Measurements from ENCODE around the gene ZNF226. TPM values are rescaled to one million over a fixed set of nuclear protein-coding genes. Genes with fewer than 3 reads are reported as not detected.

The ZNF226 gene
- total RNA-seq, 4 donors from 2014 or later, result 12.9 to 20.7 (median 17.6) TPM

DNA sequence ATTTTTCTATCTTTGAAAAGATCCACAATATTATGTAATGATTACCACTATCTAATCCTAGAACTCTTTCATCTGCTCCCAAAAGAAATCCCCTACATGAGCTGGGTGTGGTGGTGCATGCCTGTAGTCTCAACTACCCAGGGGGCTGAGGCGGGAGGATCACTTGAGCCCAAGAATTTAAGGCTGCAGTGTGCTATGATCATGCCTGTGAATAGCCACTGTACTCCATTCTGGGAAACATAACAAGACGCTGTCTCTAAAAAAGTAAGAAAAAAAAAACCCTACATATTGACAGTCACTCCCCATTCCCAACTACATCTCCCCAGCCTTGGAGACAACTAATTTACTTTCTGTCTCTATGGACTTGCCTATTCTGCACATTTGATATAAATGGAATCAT, 1.1 kb upstream of the ZNF226 start:
- TF ChIP-seq, protein P1, sequence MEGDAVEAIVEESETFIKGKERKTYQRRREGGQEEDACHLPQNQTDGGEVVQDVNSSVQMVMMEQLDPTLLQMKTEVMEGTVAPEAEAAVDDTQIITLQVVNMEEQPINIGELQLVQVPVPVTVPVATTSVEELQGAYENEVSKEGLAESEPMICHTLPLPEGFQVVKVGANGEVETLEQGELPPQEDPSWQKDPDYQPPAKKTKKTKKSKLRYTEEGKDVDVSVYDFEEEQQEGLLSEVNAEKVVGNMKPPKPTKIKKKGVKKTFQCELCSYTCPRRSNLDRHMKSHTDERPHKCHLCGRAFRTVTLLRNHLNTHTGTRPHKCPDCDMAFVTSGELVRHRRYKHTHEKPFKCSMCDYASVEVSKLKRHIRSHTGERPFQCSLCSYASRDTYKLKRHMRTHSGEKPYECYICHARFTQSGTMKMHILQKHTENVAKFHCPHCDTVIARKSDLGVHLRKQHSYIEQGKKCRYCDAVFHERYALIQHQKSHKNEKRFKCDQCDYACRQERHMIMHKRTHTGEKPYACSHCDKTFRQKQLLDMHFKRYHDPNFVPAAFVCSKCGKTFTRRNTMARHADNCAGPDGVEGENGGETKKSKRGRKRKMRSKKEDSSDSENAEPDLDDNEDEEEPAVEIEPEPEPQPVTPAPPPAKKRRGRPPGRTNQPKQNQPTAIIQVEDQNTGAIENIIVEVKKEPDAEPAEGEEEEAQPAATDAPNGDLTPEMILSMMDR (IDR thresholded peaks at IDR 0.05; ENCODE audit: low read depth), result no peak

DNA sequence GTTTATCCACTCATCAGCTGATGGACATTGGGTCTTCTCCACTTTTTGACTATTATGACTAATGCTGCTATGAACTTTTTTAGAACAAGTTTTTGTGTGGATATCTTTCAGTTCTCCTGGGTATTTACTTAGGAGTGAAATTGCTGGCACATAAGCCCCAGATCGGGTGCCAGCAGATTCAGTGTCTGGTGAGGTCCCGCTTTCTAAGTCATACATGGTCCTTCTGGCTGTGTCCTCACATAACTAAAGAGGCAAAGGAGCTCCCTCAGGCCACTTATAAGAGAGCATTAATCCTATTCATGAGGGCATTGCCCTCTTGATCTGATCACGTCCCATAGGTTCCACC, 600 bp upstream of the ZNF226 start:
- TF ChIP-seq, protein P1 (IDR thresholded peaks at IDR 0.05; ENCODE audit: low read depth), result no peak

DNA sequence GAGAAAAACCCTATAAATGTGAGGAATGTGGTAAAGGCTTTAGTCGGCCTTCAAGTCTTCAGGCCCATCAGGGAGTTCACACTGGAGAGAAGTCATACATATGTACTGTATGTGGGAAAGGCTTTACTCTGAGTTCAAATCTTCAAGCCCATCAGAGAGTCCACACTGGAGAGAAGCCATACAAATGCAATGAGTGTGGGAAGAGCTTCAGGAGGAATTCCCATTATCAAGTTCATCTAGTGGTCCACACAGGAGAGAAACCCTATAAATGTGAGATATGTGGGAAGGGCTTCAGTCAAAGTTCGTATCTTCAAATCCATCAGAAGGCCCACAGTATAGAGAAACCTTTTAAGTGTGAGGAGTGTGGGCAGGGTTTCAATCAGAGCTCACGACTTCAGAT, 11.7 kb downstream of the ZNF226 start:
- TF ChIP-seq, protein P1 (IDR thresholded peaks at IDR 0.05; ENCODE audit: low read depth), result no peak

DNA sequence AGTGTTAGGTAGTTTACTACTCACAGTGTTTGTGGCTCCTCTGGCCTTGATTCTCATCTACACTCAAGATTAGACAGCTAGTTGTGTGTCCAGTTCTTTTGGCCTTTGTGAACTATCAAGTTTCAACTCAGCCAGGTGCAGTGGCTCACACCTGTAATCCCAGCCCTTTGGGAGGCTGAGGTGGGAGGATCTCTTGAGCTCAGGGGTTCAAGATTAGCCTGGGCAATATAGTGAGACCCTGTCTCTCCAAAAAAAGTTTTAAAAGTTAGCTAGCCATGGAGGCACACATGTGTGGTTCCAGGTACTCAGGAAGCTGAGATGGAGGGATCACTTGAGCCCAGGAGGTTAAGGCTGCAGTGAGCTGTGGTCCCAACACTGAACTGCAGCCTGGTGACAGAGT, 16.1 kb downstream of the ZNF226 start:
- TF ChIP-seq, protein P1 (IDR thresholded peaks at IDR 0.05; ENCODE audit: low read depth), result no peak

DNA sequence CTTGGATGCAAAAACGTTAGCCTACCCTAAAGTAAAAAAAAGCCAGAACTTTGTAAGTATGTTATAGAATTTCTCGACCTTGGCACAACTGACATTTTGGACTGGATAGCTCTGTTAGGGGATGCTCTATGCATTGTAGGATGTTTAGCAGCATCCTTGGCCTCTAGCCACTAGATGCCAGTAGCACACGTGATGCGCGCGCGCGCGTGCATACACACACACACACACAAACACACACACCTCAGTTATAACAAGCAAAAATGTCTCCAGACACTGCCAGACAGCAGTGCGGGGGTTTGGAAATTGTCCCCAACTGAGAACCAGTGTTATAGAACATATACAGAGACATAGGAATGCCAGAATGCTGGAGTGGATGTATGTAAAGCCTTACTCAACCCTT, 17.2 kb downstream of the ZNF226 start:
- TF ChIP-seq, protein P1 (IDR thresholded peaks at IDR 0.05; ENCODE audit: low read depth), result no peak

DNA sequence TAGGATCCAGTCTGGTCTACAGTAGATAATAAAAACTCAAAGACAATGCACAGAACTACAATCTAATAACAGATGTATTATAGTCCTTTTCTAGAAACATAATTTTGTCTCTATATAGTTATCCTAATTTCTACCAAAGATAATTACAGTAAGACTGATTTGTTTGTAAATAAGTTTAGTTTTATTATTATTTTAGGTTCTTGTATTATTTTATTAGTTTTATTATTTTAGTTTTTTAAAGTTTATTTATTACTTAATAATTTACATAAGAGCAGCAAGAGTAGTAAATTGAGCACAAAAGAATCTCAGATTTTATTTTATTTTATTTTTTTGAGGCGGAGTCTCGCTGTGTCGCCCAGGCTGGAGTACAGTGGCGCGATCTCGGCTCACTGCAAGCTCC, 25.1 kb downstream of the ZNF226 start:
- TF ChIP-seq, protein P1 (IDR thresholded peaks at IDR 0.05; ENCODE audit: low read depth), result no peak

DNA sequence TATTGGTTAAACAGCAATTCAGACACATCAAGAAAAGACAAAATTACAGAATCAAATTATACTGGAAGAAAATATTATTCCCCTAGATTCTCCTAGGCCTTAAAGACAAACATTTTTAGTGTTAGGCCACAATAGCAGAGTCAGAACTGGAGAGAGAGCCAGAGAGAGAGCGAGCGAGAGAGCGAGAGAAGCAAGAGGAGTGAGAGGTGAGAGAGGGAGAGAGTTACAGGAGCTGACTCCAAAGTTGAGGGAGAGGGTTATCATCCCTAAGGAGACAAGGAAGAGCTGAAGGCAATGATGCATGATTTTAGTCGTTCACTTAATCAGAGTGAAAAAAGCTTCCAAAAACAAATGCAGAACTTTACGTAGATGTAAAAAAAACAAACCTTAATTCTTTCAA, 27.2 kb downstream of the ZNF226 start:
- TF ChIP-seq, protein P1 (IDR thresholded peaks at IDR 0.05; ENCODE audit: low read depth), result no peak

DNA sequence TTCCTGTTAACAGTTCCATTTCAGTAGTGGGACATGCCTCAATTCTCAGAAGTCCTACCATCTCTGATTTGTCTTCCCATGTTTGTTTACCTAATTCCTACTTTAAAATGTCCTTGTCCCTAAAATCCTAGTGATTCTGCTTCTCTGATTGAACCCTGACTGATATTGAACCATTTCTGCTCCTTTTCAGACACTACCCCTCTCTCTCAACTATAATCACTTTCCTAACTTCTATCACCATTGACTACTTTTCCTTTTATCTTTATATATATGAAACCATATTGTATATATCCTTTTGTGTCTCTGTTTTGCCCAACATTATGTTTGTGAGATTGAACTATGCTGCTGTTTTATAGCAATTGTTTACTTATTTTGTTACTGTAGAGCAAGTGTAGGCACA, 31.9 kb downstream of the ZNF226 start:
- TF ChIP-seq, protein P1 (IDR thresholded peaks at IDR 0.05; ENCODE audit: low read depth), result no peak
